ENCODE results near the gene ERVH48-1. TPM values are rescaled to one million over a fixed set of nuclear protein-coding genes. Genes with fewer than 3 reads are reported as not detected.

ERVH48-1 gene
- total and polyA plus RNA-seq, 11 donors = 0.08 TPM; not detected in 10

DNA sequence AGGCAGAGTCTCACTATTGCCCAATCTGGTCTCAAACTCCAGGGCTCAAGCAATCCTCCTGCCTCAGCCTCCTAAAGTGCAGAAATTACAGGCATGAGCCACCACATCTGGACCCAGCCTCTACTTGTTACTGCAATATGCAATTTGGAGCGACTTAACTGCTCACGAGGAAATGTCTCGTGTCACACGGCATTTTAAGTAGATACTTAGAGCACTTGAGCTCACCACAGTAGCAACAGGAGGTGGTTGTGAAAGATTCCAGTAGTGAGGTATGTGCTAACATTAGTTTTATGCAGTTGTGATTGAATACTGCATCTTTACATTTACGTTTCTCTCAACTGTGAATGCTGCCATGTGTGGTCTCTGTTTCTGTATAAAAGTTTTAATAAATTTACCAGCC lies 38.1 kb downstream of the ERVH48-1 start:
- TF ChIP-seq POLR2A (IDR thresholded peaks at IDR 0.05) = no peak
- TF ChIP-seq, protein P1, sequence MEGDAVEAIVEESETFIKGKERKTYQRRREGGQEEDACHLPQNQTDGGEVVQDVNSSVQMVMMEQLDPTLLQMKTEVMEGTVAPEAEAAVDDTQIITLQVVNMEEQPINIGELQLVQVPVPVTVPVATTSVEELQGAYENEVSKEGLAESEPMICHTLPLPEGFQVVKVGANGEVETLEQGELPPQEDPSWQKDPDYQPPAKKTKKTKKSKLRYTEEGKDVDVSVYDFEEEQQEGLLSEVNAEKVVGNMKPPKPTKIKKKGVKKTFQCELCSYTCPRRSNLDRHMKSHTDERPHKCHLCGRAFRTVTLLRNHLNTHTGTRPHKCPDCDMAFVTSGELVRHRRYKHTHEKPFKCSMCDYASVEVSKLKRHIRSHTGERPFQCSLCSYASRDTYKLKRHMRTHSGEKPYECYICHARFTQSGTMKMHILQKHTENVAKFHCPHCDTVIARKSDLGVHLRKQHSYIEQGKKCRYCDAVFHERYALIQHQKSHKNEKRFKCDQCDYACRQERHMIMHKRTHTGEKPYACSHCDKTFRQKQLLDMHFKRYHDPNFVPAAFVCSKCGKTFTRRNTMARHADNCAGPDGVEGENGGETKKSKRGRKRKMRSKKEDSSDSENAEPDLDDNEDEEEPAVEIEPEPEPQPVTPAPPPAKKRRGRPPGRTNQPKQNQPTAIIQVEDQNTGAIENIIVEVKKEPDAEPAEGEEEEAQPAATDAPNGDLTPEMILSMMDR (IDR thresholded peaks at IDR 0.05) = no peak
- intact Hi-C loops (cut with DNase I) = no loop called here
- Histone ChIP-seq H3K9me3 (no peaks in the 10 kb centered on the region), H3K27ac (no peak overlapping the region), H3K27me3 (no peaks in the 10 kb centered on the region), H3K4me1 (peaks cover 0 to 3% (median 2%) of the 10 kb centered on the region in 12 donors), H3K4me3 (no peak overlapping the region), H3K36me3 (no peaks in the 10 kb centered on the region)
- 56 to 65% (median 58%) methylated on average over 5 of the region's 5 CpGs for WGBS, 4 donors
- peak in 1 of 4 donors; percentile 21 for ATAC-seq
- DNase-seq = no peak

DNA sequence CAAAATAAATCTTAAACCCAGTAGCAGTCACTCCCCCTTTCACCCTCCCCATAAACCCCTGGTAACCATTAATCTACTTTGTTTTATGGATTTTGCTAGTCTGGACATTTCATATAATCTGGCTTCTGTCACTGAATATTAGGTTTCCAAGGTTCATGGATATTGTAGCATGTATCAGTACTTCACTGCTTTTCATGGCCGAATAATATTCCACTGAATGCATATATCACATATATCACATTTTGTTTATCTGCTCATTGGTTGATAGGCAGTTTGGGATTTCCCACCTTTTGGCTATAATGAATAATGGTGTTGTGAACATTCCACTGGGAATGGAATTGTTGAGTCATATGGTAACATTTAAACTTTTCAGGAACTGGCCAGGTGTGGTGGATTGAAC lies 41.5 kb downstream of the ERVH48-1 start:
- peaks cover 0 to 8% (median 5%) of the 10 kb centered on the region in 12 donors for H3K4me1 ChIP-seq
- TF ChIP-seq POLR2A (IDR thresholded peaks at IDR 0.05) = no peak
- TF ChIP-seq, protein P1 (IDR thresholded peaks at IDR 0.05) = no peak
- no peak for DNase-seq
- no peaks in the 10 kb centered on the region for H3K9me3 ChIP-seq
- intact Hi-C loops (cut with DNase I) = no loop called here
- no peaks in the 10 kb centered on the region for H3K36me3 ChIP-seq
- H3K27me3 ChIP-seq = no peaks in the 10 kb centered on the region
- WGBS, 4 donors = 92 to 97% (median 96%) methylated on average over 1 of the region's 1 CpG
- no peak overlapping the region for H3K4me3 ChIP-seq
- no peak for ATAC-seq
- H3K27ac ChIP-seq = no peak overlapping the region

DNA sequence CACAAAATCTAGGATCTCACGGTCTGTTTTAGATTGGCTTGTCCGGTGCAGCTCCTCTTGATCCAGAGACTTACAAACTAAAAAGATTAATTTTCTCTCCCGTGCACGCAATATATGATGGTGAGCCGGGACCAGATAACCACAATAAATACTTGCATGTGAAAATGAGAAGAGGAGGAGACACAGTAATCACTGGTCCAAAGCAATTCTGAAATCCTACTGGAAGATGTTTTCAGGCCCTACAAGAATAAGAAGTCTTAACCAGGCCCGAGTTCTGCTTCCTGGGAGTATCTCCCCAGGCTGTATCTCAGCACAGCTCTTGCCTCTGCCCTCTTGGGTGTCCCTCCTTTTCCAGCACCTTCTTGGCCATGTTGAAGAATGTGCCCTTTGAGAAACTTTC lies 45.1 kb downstream of the ERVH48-1 start:
- ATAC-seq (no peak), DNase-seq (no peak)
- no peak for TF ChIP-seq POLR2A (IDR thresholded peaks at IDR 0.05)
- TF ChIP-seq, protein P1 (IDR thresholded peaks at IDR 0.05) = no peak
- no peaks in the 10 kb centered on the region for H3K27me3 ChIP-seq
- peaks cover 4 to 21% (median 15%) of the 10 kb centered on the region in 12 donors for H3K4me1 ChIP-seq
- H3K27ac ChIP-seq = peak overlapping the region in 1 of 12 donors; percentile 88
- peaks cover 0 to 16% (median 10%) of the 10 kb centered on the region in 9 donors for H3K36me3 ChIP-seq
- H3K4me3 ChIP-seq = peak overlapping the region in 8 of 12 donors; percentile 71 to 100 (median 88)
- no peaks in the 10 kb centered on the region for H3K9me3 ChIP-seq
- 93 to 96% (median 94%) methylated on average over 6 of the region's 6 CpGs for WGBS, 4 donors
- intact Hi-C loops (cut with DNase I) = no loop called here

- H3K4me3 ChIP-seq = peak within 1 kb of the TSS; percentile 71 to 100 (median 88)
- DNase-seq = peak; percentile 97 to 98 (median 97)
- 0% methylated on average over 13 to 80 of the region's 80 CpGs for WGBS, 4 donors
- intact Hi-C loops (cut with DNase I) = no loop called here
- H3K36me3 ChIP-seq = peaks cover 0 to 28% (median 21%) of the 10 kb centered on the region in 9 donors
- peaks cover 4 to 21% (median 15%) of the 10 kb centered on the region in 12 donors for H3K4me1 ChIP-seq
- H3K27me3 ChIP-seq = no peaks in the 10 kb centered on the region
- no peaks in the 10 kb centered on the region for H3K9me3 ChIP-seq
- TF ChIP-seq POLR2A (IDR thresholded peaks at IDR 0.05) = peak in 1 of 2 donors; percentile 87
- TF ChIP-seq, protein P1 (IDR thresholded peaks at IDR 0.05) = peak in 1 of 12 donors; percentile 11
- H3K27ac ChIP-seq = peak within 1 kb of the TSS; percentile 15 to 94 (median 85)
- ATAC-seq = peak; percentile 99 to 100 (median 100)
Measured at GRCh38 chr21:42878993-42879787, 46.2 kb downstream of the ERVH48-1 start, which contains the start of gene WDR4. TSS of gene WDR4 (minus strand) at chr21:42879539. CDS start at chr21:42879495, 44 bp downstream.
